PC-9 (cell line): ENCODE results near the gene ADGRV1. TPM values are rescaled to one million over a fixed set of nuclear protein-coding genes. Genes with fewer than 3 reads are reported as not detected.
"Not testable (repeated sequence)": the region's sequence is repeated elsewhere in the genome, so short reads cannot be mapped to it uniquely, and the experiment has no call there.

Source experiments
- BruUV-seq: library from RNA; stranded (reverse); fragments of 400-500 nt; replicated peaks from 2 replicates; lab custom pipeline; 2021; lab: Mats Ljungman, UMichigan
- CTCF ChIA-PET: fragments of 300-600 bp; sonication (Branson Sonifier 250); formaldehyde crosslinking; loops from one replicate; lab custom pipeline; 2022; ENCODE audit warnings: antibody characterized with exemption; lab: Charles Lee
- POLR2A ChIA-PET: fragments of 300-600 bp; sonication (Branson Sonifier 250); formaldehyde crosslinking; loops from one replicate; lab custom pipeline; 2022; ENCODE audit warnings: antibody characterized with exemption; ENCODE audit not compliant: unreplicated experiment; lab: Charles Lee
- DNase-seq, 2 experiments: peaks; one replicate each; pipeline versions ENCODE4 v3.0.0 to v3.0.0-alpha.2; 2015 to 2022; ENCODE audit warnings: mixed read lengths in 1 of 2
- H2AFZ ChIP-seq: fragments of 200-600 bp; sonication (generic); 2 replicates; pipeline ENCODE4 v1.8.1; 2017; ENCODE audit warnings: antibody characterized with exemption
- H3F3A ChIP-seq: fragments of 200-600 bp; sonication (generic); 2 replicates; pipeline ENCODE4 v1.8.1; 2017; ENCODE audit warnings: antibody characterized with exemption, mild to moderate bottlenecking, low read depth; ENCODE audit not compliant: insufficient read depth
- H3K27ac ChIP-seq: fragments of 200-600 bp; sonication (generic); 2 replicates; pipeline ENCODE4 v1.6.1; 2016; ENCODE audit warnings: mixed run types
- H3K27me3 ChIP-seq: fragments of 200-600 bp; sonication (generic); 2 replicates; pipeline ENCODE4 v1.6.1; 2016; ENCODE audit warnings: low read depth, mixed run types; ENCODE audit not compliant: insufficient read depth
- H3K36me3 ChIP-seq: fragments of 200-600 bp; sonication (generic); 2 replicates; pipeline ENCODE4 v1.6.1; 2016; ENCODE audit warnings: low read depth, mixed run types
- H3K4me1 ChIP-seq: fragments of 200-600 bp; sonication (generic); replicated peaks from 2 replicates; pipeline ENCODE4 v1.6.1; 2016; ENCODE audit warnings: mixed run types; ENCODE audit not compliant: insufficient read depth
- H3K4me2 ChIP-seq: fragments of 200-600 bp; sonication (generic); 2 replicates; pipeline ENCODE4 v1.6.1; 2017; ENCODE audit warnings: mixed run types
- H3K4me3 ChIP-seq: fragments of 200-600 bp; sonication (generic); 2 replicates; pipeline ENCODE4 v1.6.1; 2016; ENCODE audit warnings: mixed run types
- H3K79me2 ChIP-seq: fragments of 200-600 bp; sonication (generic); 2 replicates; pipeline ENCODE4 v1.6.1; 2017; ENCODE audit warnings: low read depth, mixed run types
- H3K9me2 ChIP-seq: fragments of 200-600 bp; sonication (generic); 2 replicates; pipeline ENCODE4 v1.8.1; 2017; ENCODE audit warnings: mild to moderate bottlenecking; ENCODE audit not compliant: insufficient read depth
- H3K9me3 ChIP-seq: fragments of 200-600 bp; sonication (generic); 2 replicates; pipeline ENCODE4 v1.8.1; 2016; ENCODE audit warnings: low read depth; ENCODE audit not compliant: insufficient read depth
- H4K20me1 ChIP-seq: fragments of 200-600 bp; sonication (generic); 2 replicates; pipeline ENCODE4 v1.8.1; 2017; ENCODE audit not compliant: insufficient read depth
- EZH2 ChIP-seq: fragments of 200-600 bp; sonication (generic); IDR thresholded peaks from 2 replicates; pipeline ENCODE4 v1.8.0; 2017; ENCODE audit warnings: antibody characterized with exemption, low read depth
- intact Hi-C: fragments of 100-400 bp; cut with micrococcal nuclease; formaldehyde crosslinking; loops from one replicate; pipeline ENCODE4 v1.10.0; 2022; ENCODE audit not compliant: unreplicated experiment
- total RNA-seq: library from RNA; stranded (reverse); gene quantifications from 2 replicates; pipeline ENCODE4 v1.2.3, GENCODE V29; 2021
- TF ChIP-seq, protein P1 (sequence below): fragments of 200-600 bp; sonication (generic); conservative IDR thresholded peaks from 2 replicates; pipeline ENCODE4 v1.6.1; 2017; ENCODE audit warnings: mixed run types, antibody characterized with exemption, mild to moderate bottlenecking, moderate library complexity

The ADGRV1 gene
- total RNA-seq, 1 experiment from 2014 or later, result 1.0 TPM

GRCh38 chr5:90615355-90615754 is 56.8 kb downstream of the ADGRV1 start:
- H4K20me1 ChIP-seq, result no peaks in the 10 kb centered on the region
- BruUV-seq, result no TSS peak
- TF ChIP-seq EZH2, result no peak
- TF ChIP-seq, protein P1, sequence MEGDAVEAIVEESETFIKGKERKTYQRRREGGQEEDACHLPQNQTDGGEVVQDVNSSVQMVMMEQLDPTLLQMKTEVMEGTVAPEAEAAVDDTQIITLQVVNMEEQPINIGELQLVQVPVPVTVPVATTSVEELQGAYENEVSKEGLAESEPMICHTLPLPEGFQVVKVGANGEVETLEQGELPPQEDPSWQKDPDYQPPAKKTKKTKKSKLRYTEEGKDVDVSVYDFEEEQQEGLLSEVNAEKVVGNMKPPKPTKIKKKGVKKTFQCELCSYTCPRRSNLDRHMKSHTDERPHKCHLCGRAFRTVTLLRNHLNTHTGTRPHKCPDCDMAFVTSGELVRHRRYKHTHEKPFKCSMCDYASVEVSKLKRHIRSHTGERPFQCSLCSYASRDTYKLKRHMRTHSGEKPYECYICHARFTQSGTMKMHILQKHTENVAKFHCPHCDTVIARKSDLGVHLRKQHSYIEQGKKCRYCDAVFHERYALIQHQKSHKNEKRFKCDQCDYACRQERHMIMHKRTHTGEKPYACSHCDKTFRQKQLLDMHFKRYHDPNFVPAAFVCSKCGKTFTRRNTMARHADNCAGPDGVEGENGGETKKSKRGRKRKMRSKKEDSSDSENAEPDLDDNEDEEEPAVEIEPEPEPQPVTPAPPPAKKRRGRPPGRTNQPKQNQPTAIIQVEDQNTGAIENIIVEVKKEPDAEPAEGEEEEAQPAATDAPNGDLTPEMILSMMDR, result no peak
- DNase-seq, result no peak
- no peak overlapping the region for H3K4me2 ChIP-seq
- H3F3A ChIP-seq, result no peaks in the 10 kb centered on the region
- H3K36me3 ChIP-seq, result no peaks in the 10 kb centered on the region
- CTCF ChIA-PET, result no interaction called here
- H3K9me2 ChIP-seq, result no peaks in the 10 kb centered on the region
- intact Hi-C loops, result no loop called here
- H3K4me3 ChIP-seq, result no peak overlapping the region
- H3K9me3 ChIP-seq, result no peaks in the 10 kb centered on the region
- H3K79me2 ChIP-seq, result no peaks in the 10 kb centered on the region
- no peak overlapping the region for H2AFZ ChIP-seq
- no peaks in the 10 kb centered on the region for H3K4me1 ChIP-seq
- H3K27ac ChIP-seq, result no peak overlapping the region
- no peaks in the 10 kb centered on the region for H3K27me3 ChIP-seq
- POLR2A ChIA-PET, result no interaction called here

GRCh38 chr5:90618071-90618470 is 59.5 kb downstream of the ADGRV1 start:
- H4K20me1 ChIP-seq, result no peaks in the 10 kb centered on the region
- no peaks in the 10 kb centered on the region for H3K9me3 ChIP-seq
- intact Hi-C loops, result no loop called here
- H2AFZ ChIP-seq, result no peak overlapping the region
- H3K4me2 ChIP-seq, result no peak overlapping the region
- ChIA-PET CTCF (interaction anchor here (0.5 kb wide), 1 partner anchor 369 kb away, joined by 3 read pairs; no protein-coding TSS in a partner anchor), POLR2A (no interaction called here)
- H3K4me3 ChIP-seq, result no peak overlapping the region
- TF ChIP-seq EZH2, result no peak
- TF ChIP-seq, protein P1, result no peak
- DNase-seq, result no peak
- H3F3A ChIP-seq, result no peaks in the 10 kb centered on the region
- no peaks in the 10 kb centered on the region for H3K79me2 ChIP-seq
- H3K36me3 ChIP-seq, result no peaks in the 10 kb centered on the region
- H3K4me1 ChIP-seq, result no peaks in the 10 kb centered on the region
- no peaks in the 10 kb centered on the region for H3K27me3 ChIP-seq
- H3K9me2 ChIP-seq, result no peaks in the 10 kb centered on the region
- BruUV-seq, result no TSS peak
- no peak overlapping the region for H3K27ac ChIP-seq

GRCh38 chr5:90619762-90620161 is 61.2 kb downstream of the ADGRV1 start:
- BruUV-seq, intact Hi-C loops, H2AFZ ChIP-seq, H3K27me3 ChIP-seq, H3K4me1 ChIP-seq, H3K9me3 ChIP-seq, DNase-seq, H3K4me2 ChIP-seq, H4K20me1 ChIP-seq, POLR2A ChIA-PET, H3K4me3 ChIP-seq, H3K9me2 ChIP-seq, H3K27ac ChIP-seq, H3K79me2 ChIP-seq, CTCF ChIA-PET, H3F3A ChIP-seq, H3K36me3 ChIP-seq: not testable (repeated sequence)

DNA sequence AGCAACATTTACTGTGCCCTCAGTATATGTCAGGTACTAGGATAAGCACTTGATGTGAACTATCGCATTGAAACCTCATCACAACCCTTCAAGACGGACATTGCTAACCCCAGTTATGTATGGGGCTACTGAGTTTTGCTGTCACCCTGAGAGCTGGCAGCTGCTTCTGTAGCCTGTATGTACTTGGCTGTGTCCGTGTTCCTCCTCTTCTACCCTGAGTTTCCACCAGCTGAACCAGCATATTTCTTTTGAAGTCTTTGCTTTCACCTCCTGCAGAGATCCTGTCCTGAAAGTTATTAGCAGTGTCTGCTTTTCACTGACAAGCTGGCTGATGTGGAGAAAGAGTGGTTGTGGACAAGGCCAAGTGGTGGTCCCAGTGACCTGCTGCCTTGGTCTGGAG is 63.3 kb downstream of the ADGRV1 start:
- ChIA-PET CTCF (no interaction called here), POLR2A (no interaction called here)
- no peak for DNase-seq
- no peaks in the 10 kb centered on the region for H4K20me1 ChIP-seq
- H3K9me2 ChIP-seq, result no peaks in the 10 kb centered on the region
- no peak overlapping the region for H3K4me2 ChIP-seq
- no TSS peak for BruUV-seq
- no peak overlapping the region for H2AFZ ChIP-seq
- H3K4me1 ChIP-seq, result no peaks in the 10 kb centered on the region
- no peaks in the 10 kb centered on the region for H3K36me3 ChIP-seq
- no peaks in the 10 kb centered on the region for H3K79me2 ChIP-seq
- TF ChIP-seq EZH2, result no peak
- TF ChIP-seq, protein P1, result no peak
- intact Hi-C loops, result no loop called here
- no peak overlapping the region for H3K4me3 ChIP-seq
- H3K9me3 ChIP-seq, result no peaks in the 10 kb centered on the region
- no peaks in the 10 kb centered on the region for H3F3A ChIP-seq
- no peaks in the 10 kb centered on the region for H3K27me3 ChIP-seq
- no peak overlapping the region for H3K27ac ChIP-seq
